Mesodermal cell (in vitro differentiated cells): ENCODE measurements around the gene PTPN14.

Experiments used
- H3K27ac ChIP-seq: 2 replicates; pipeline ENCODE4 v1.7.0; 2013; ENCODE audit warnings: mild to moderate bottlenecking, low read depth, low read length, moderate library complexity; ENCODE audit not compliant: severe bottlenecking
- H3K36me3 ChIP-seq: 2 replicates; pipeline ENCODE4 v1.7.1; 2013; ENCODE audit warnings: mild to moderate bottlenecking, low read length, moderate library complexity; ENCODE audit not compliant: control insufficient read depth, insufficient read depth
- H3K4me1 ChIP-seq: one replicate; pipeline ENCODE4 v1.7.1; 2013; ENCODE audit warnings: mild to moderate bottlenecking, low read length; ENCODE audit not compliant: insufficient read depth, control insufficient read depth, poor library complexity, severe bottlenecking
- H3K4me3 ChIP-seq: 2 replicates; pipeline ENCODE4 v1.7.0; 2013; ENCODE audit warnings: low read length, control low read depth, mild to moderate bottlenecking; ENCODE audit not compliant: insufficient read depth, poor library complexity, severe bottlenecking; ENCODE audit errors: extremely low read depth
- H3K9me3 ChIP-seq: 2 replicates; pipeline ENCODE4 v1.7.1; 2013; ENCODE audit warnings: mild to moderate bottlenecking, low read length, moderate library complexity; ENCODE audit not compliant: control insufficient read depth
- WGBS, 2 experiments: methylation state at CpG; one replicate each; pipeline ENCODE4 v1.1.5; 2013; ENCODE audit warnings: missing lambda C conversion rate in 2 of 2; ENCODE audit not compliant: insufficient coverage in 2 of 2; 5-methylcytosine and 5-hydroxymethylcytosine counted together

The PTPN14 gene

GRCh38 chr1:214303141-214303930 is 248.1 kb downstream of the PTPN14 start:
- no peak overlapping the region for H3K27ac ChIP-seq
- WGBS, 2 experiments, result 90 to 92% methylated on average over 15 to 19 of the region's 25 CpGs
- H3K36me3 ChIP-seq, result peaks cover 5% of the 10 kb centered on the region
- no peak overlapping the region for H3K4me3 ChIP-seq
- peaks cover 9% of the 10 kb centered on the region for H3K4me1 ChIP-seq
- no peaks in the 10 kb centered on the region for H3K9me3 ChIP-seq

GRCh38 chr1:214301526-214301925 is 249.9 kb downstream of the PTPN14 start:
- Histone ChIP-seq H3K27ac (no peak overlapping the region), H3K4me3 (no peak overlapping the region), H3K36me3 (no peaks in the 10 kb centered on the region), H3K9me3 (no peaks in the 10 kb centered on the region), H3K4me1 (peaks cover 17% of the 10 kb centered on the region)

GRCh38 chr1:214300149-214300780 is 251.1 kb downstream of the PTPN14 start:
- H3K9me3 ChIP-seq, result no peaks in the 10 kb centered on the region
- H3K36me3 ChIP-seq, result no peaks in the 10 kb centered on the region
- H3K27ac ChIP-seq, result no peak overlapping the region
- H3K4me3 ChIP-seq, result no peak overlapping the region
- H3K4me1 ChIP-seq, result peaks cover 24% of the 10 kb centered on the region
- WGBS, 2 experiments, result 95 to 98% methylated on average over 6 of the region's 9 CpGs
